ENCODE results near the gene ZMAT3.

The ZMAT3 gene

GRCh38 chr3:179021119-179021903, 50.3 kb downstream of the ZMAT3 start:
- no peak for DNase-seq (ENCODE audit: low read depth)

- no peak for DNase-seq (ENCODE audit: low read depth)
Measured at GRCh38 chr3:179020112-179020511, 51.5 kb downstream of the ZMAT3 start.

- DNase-seq (ENCODE audit: low read depth) = no peak
Measured at GRCh38 chr3:179018808-179019207, 52.8 kb downstream of the ZMAT3 start.

- no peak for DNase-seq (ENCODE audit: low read depth)
Measured at GRCh38 chr3:179016979-179017670, 54.5 kb downstream of the ZMAT3 start.

GRCh38 chr3:179015551-179016020, 56.0 kb downstream of the ZMAT3 start:
- DNase-seq (ENCODE audit: low read depth) = no peak

GRCh38 chr3:179005706-179006105, 65.9 kb downstream of the ZMAT3 start:
- no peak for DNase-seq (ENCODE audit: low read depth)

GRCh38 chr3:179005213-179005612, 66.4 kb downstream of the ZMAT3 start:
- no peak for DNase-seq (ENCODE audit: low read depth)

GRCh38 chr3:179000659-179001058, 71.0 kb downstream of the ZMAT3 start:
- no peak for DNase-seq (ENCODE audit: low read depth)

GRCh38 chr3:179000144-179000543, 71.5 kb downstream of the ZMAT3 start:
- DNase-seq (ENCODE audit: low read depth) = no peak

- no peak for DNase-seq (ENCODE audit: low read depth)
Measured at GRCh38 chr3:178996399-178996798, 75.2 kb downstream of the ZMAT3 start.

- no peak for DNase-seq (ENCODE audit: low read depth)
Measured at GRCh38 chr3:178990293-178990692, 81.3 kb downstream of the ZMAT3 start.

- DNase-seq (ENCODE audit: low read depth) = no peak
Measured at GRCh38 chr3:178989821-178990220, 81.8 kb downstream of the ZMAT3 start.

GRCh38 chr3:178987745-178988144, 83.9 kb downstream of the ZMAT3 start:
- no peak for DNase-seq (ENCODE audit: low read depth)

GRCh38 chr3:178986456-178986855, 85.2 kb downstream of the ZMAT3 start:
- no peak for DNase-seq (ENCODE audit: low read depth)

GRCh38 chr3:178982137-178982536, 89.5 kb downstream of the ZMAT3 start:
- no peak for DNase-seq (ENCODE audit: low read depth)

GRCh38 chr3:178975320-178975719, 96.3 kb downstream of the ZMAT3 start:
- no peak for DNase-seq (ENCODE audit: low read depth)

- no peak for DNase-seq (ENCODE audit: low read depth)
Measured at GRCh38 chr3:178971614-178972013, 100.0 kb downstream of the ZMAT3 start.

- DNase-seq (ENCODE audit: low read depth) = no peak
Measured at GRCh38 chr3:178969004-178969700, 102.5 kb downstream of the ZMAT3 start.
